Posterior vena cava (tissue), 2 donors: ENCODE results near the gene OSR1. TPM values are rescaled to one million over a fixed set of nuclear protein-coding genes. Genes with fewer than 3 reads are reported as not detected.
"Not testable (repeated sequence)": the region's sequence is repeated elsewhere in the genome, so short reads cannot be mapped to it uniquely, and the experiment has no call there.

Source experiments
- DNase-seq: peaks from one replicate; pipeline ENCODE4 v3.0.0-alpha.2; 2020; ENCODE audit warnings: low spot score
- intact Hi-C, 2 donors: fragments of 100-400 bp; cut with DNase I; formaldehyde crosslinking; loops; one replicate each; pipeline versions ENCODE4 v1.14.1 to v1.14.2; 2022 to 2023
- microRNA-seq, 2 donors: library from miRNA; unstranded; fragments of <30 nt; microRNA quantifications; one replicate each; pipeline ENCODE4 v1.2.0, GENCODE V29; 2020 to 2021; ENCODE audit warnings: borderline microRNAs expressed in 2 of 2
- total RNA-seq, 2 donors: library from RNA; stranded (reverse); fragmentation: NEBNext Ultra II Directional; extraction: Animal tissue kit (Norgen Biotek cat#: 25700); gene quantifications; one replicate each; pipeline ENCODE4 v1.2.1, GENCODE V29; 2021
- donor health status: DM: yes; HTN: yes; CAD: no.
- donor health status: DM: yes; HTN: yes; CAD: no.

OSR1 gene
- total RNA-seq, 2 donors from 2014 or later, result 74.0 to 78.3 TPM

- intact Hi-C loops, DNase-seq: not testable (repeated sequence)
These were observed 52.9 kb downstream of the OSR1 start for GRCh38 chr2:19305400-19306055.

GRCh38 chr2:19301706-19302105, 56.7 kb downstream of the OSR1 start:
- no peak for DNase-seq
- intact Hi-C loops, result no loop called here

Small RNA genes within 50 kb of the gene (microRNA-seq; reads per million reads assigned to microRNA genes)
- 1.3 to 2.3 reads per million in 2 donors for gene MIR4757
